ENCODE results near the gene CALCOCO1. TPM values are rescaled to one million over a fixed set of nuclear protein-coding genes. Genes with fewer than 3 reads are reported as not detected.
A peak's percentile ranks its signal among the peaks of the same experiment; 100 is the strongest.

CALCOCO1 gene
- total and polyA plus RNA-seq, 9 of the 15 experiments (the other 6 are each of a cell fraction or from before 2014, with no cell fraction given): 1.9 to 31.8 (median 11.0) TPM

GRCh38 chr12:53675701-53676607 lies 51.3 kb downstream of the CALCOCO1 start, which contains the start of gene ATP5MC2 (continued):
- TF ChIP-seq ZNF384 (IDR thresholded peaks at IDR 0.05; ENCODE audit: low read depth, low read length) (peak; percentile 72), PREB (CRISPR knock-in tag; IDR thresholded peaks at IDR 0.05) (no peak), IRF9 (tag; IDR thresholded peaks at IDR 0.05) (peak; percentile 83), NFIC (IDR thresholded peaks at IDR 0.05) (peak; percentile 21), PRMT5 (CRISPR knock-in tag; IDR thresholded peaks at IDR 0.05) (no peak), L3MBTL2 (IDR thresholded peaks at IDR 0.05) (peak; percentile 95), HNRNPUL1 (IDR thresholded peaks at IDR 0.05; ENCODE audit: low read length) (no peak), ZKSCAN3 (CRISPR knock-in tag; IDR thresholded peaks at IDR 0.05) (no peak), RNF2 (IDR thresholded peaks at IDR 0.05) (peak; percentile 89), BHLHE40 (IDR thresholded peaks at IDR 0.05; ENCODE audit: low read length) (peak; percentile 53), ETS2 (tag; IDR thresholded peaks at IDR 0.05; ENCODE audit: borderline replicate concordance, poor library complexity, severe bottlenecking) (no peak), ZFPM2 (CRISPR knock-in tag; IDR thresholded peaks at IDR 0.05) (no peak), ZNF444 (CRISPR knock-in tag; IDR thresholded peaks at IDR 0.05) (no peak), POLR2H (tag; IDR thresholded peaks at IDR 0.05; ENCODE audit: low read depth) (peak; percentile 70; the same call in 1 of the 2 replicates), RBM39 (optimal IDR thresholded peaks at IDR 0.05; ENCODE audit: low read depth, low read length) (no peak), HNRNPH1 (optimal IDR thresholded peaks at IDR 0.05; ENCODE audit: low read depth, low read length) (no peak), CHD1 (IDR thresholded peaks at IDR 0.05; ENCODE audit: low read length) (peak; percentile 87), AFF4 (CRISPR knock-in tag; IDR thresholded peaks at IDR 0.05) (no peak), POLR3G (IDR thresholded peaks at IDR 0.05; ENCODE audit: extremely low read depth, insufficient read length, insufficient replicate concordance) (no peak), KDM5B (IDR thresholded peaks at IDR 0.05; ENCODE audit: insufficient replicate concordance, low read depth, low read length) (peak; percentile 88), JUN (IDR thresholded peaks at IDR 0.05; ENCODE audit: borderline replicate concordance, low read depth, low read length) (peak; percentile 57; the same call in 1 of the 2 replicates), JUN (CRISPR knock-in tag; IDR thresholded peaks at IDR 0.05; ENCODE audit: borderline replicate concordance) (no peak), RBM25 (IDR thresholded peaks at IDR 0.05; ENCODE audit: low read depth, low read length, severe bottlenecking) (no peak), WHSC1 (IDR thresholded peaks at IDR 0.05; ENCODE audit: low read length) (no peak)
